ENCODE data around the gene ZFHX3.

DNA sequence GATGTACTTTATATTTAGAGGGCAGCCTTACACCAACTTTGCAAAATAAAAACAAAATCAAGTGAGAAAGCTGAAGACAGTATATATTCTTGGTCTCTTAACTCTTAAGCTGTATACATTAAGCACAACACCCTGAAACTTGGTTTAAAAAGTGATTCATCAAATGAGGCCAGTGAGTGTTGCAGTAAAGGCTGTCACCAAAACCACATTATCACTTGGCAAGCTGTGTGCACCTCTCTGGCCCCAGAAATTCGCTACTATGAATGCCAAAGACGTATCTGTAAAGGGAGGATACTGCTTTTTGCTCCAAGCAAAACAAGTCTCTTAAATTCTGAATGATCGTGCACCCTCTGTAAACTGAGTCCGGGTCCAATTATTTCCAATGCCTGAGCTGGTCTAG lies 163.9 kb downstream of the ZFHX3 start:
- TF ChIP-seq EZH2 (IDR thresholded peaks at IDR 0.05; ENCODE audit: insufficient read depth, poor library complexity, severe bottlenecking), result no peak
- TF ChIP-seq EZH2phosphoT487 (IDR thresholded peaks at IDR 0.05; ENCODE audit: insufficient read depth, low read depth), result no peak

Measured in GM23248 (cell line).